Liver (tissue), 3 donors: ENCODE data around the gene FYB1.

Experiments used
- ATF3 ChIP-seq: IDR thresholded peaks from 2 replicates; pipeline ENCODE4 v1.6.1; 2016; ENCODE audit warnings: antibody characterized with exemption
- EGR1 ChIP-seq, 2 donors: IDR thresholded peaks; 2 replicates each; pipeline ENCODE4 v1.6.1; 2016 to 2018; ENCODE audit warnings: antibody characterized with exemption in 2 of 2, low read depth in 2 of 2
- RAD21 ChIP-seq, 2 donors: IDR thresholded peaks; 2 replicates each; pipeline ENCODE4 v1.6.1; 2016; ENCODE audit warnings: antibody characterized with exemption in 2 of 2, mild to moderate bottlenecking in 2 of 2
- TF ChIP-seq, protein P1 (sequence below): fragments of 150-350 bp; IDR thresholded peaks from 2 replicates; pipeline ENCODE4 v1.5.1; 2017; ENCODE audit warnings: improper control_type of control experiment, low read depth, low read length; ENCODE audit not compliant: missing input control
- TF ChIP-seq, protein P2 (sequence below): IDR thresholded peaks from 2 replicates; pipeline ENCODE4 v1.6.1; 2016; ENCODE audit warnings: antibody characterized with exemption, mild to moderate bottlenecking
- donor health status: healthy.
- donor health status: healthy.

DNA sequence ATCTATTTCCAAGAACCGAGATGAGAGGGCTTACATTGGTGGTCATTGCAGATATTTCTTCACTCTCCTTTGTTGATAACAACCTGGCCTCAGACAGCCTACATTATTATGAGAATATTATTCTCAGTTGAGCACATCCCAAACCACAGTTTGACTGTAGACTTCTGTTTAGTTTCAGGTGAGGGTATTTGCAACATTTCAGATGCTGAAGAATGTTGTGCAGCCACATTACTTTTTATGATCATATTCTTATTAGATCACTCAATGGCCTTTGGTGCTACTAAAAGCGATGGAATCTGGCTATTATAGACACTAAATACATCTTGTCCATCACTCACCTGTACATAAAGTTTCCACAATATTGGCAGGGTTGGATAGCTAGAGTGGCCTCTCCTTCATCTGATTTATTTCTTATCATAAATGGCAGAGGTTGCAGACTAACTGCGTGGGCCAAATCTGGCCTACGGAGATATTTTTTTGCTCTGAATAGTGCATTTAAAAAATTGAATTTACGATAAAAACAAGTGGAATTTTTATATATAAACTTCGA, 119.0 kb downstream of the FYB1 start:
- TF ChIP-seq, protein P1, sequence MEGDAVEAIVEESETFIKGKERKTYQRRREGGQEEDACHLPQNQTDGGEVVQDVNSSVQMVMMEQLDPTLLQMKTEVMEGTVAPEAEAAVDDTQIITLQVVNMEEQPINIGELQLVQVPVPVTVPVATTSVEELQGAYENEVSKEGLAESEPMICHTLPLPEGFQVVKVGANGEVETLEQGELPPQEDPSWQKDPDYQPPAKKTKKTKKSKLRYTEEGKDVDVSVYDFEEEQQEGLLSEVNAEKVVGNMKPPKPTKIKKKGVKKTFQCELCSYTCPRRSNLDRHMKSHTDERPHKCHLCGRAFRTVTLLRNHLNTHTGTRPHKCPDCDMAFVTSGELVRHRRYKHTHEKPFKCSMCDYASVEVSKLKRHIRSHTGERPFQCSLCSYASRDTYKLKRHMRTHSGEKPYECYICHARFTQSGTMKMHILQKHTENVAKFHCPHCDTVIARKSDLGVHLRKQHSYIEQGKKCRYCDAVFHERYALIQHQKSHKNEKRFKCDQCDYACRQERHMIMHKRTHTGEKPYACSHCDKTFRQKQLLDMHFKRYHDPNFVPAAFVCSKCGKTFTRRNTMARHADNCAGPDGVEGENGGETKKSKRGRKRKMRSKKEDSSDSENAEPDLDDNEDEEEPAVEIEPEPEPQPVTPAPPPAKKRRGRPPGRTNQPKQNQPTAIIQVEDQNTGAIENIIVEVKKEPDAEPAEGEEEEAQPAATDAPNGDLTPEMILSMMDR = no peak
- TF ChIP-seq, protein P2, sequence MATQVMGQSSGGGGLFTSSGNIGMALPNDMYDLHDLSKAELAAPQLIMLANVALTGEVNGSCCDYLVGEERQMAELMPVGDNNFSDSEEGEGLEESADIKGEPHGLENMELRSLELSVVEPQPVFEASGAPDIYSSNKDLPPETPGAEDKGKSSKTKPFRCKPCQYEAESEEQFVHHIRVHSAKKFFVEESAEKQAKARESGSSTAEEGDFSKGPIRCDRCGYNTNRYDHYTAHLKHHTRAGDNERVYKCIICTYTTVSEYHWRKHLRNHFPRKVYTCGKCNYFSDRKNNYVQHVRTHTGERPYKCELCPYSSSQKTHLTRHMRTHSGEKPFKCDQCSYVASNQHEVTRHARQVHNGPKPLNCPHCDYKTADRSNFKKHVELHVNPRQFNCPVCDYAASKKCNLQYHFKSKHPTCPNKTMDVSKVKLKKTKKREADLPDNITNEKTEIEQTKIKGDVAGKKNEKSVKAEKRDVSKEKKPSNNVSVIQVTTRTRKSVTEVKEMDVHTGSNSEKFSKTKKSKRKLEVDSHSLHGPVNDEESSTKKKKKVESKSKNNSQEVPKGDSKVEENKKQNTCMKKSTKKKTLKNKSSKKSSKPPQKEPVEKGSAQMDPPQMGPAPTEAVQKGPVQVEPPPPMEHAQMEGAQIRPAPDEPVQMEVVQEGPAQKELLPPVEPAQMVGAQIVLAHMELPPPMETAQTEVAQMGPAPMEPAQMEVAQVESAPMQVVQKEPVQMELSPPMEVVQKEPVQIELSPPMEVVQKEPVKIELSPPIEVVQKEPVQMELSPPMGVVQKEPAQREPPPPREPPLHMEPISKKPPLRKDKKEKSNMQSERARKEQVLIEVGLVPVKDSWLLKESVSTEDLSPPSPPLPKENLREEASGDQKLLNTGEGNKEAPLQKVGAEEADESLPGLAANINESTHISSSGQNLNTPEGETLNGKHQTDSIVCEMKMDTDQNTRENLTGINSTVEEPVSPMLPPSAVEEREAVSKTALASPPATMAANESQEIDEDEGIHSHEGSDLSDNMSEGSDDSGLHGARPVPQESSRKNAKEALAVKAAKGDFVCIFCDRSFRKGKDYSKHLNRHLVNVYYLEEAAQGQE = no peak
- TF ChIP-seq EGR1 (IDR thresholded peaks at IDR 0.05; ENCODE audit: low read depth in 2 of 2) (no peak), RAD21 (IDR thresholded peaks at IDR 0.05) (no peak), ATF3 (no peak)
